Measurements from ENCODE around the gene ZEB1. TPM values are rescaled to one million over a fixed set of nuclear protein-coding genes. Genes with fewer than 3 reads are reported as not detected.

Gene ZEB1
- polyA plus RNA-seq (2013, experiment 1 of 2) = 31.6 TPM
- 33.1 TPM for polyA plus RNA-seq (2013, experiment 2 of 2)

- Histone ChIP-seq H3K4ac (ENCODE audit: low read length) (no peak within 1 kb of the TSS), H2AFZ (ENCODE audit: low read length) (peak within 1 kb of the TSS; percentile 97), H3K79me1 (ENCODE audit: low read depth, low read length) (peaks cover 7% of the 10 kb centered on the region), H3K27ac (replicated peaks; ENCODE audit: low read length) (peak within 1 kb of the TSS; percentile 94), H3K14ac (ENCODE audit: low read length) (peak within 1 kb of the TSS; percentile 87), H3K4me3 (ENCODE audit: low read length in 2 of 2) (peak within 1 kb of the TSS; percentile 78 to 100), H3K4me2 (ENCODE audit: insufficient read depth, low read length, poor library complexity, severe bottlenecking) (peak within 1 kb of the TSS; percentile 88), H2AK5ac (ENCODE audit: low read depth, low read length) (peak within 1 kb of the TSS; percentile 95), H3K9ac (ENCODE audit: low read depth, low read length, poor library complexity) (peak within 1 kb of the TSS; percentile 92), H2BK5ac (ENCODE audit: low read length) (peak within 1 kb of the TSS; percentile 94), H3K18ac (ENCODE audit: low read length) (peak within 1 kb of the TSS; percentile 99), H4K91ac (ENCODE audit: low read depth, low read length, poor library complexity) (no peak within 1 kb of the TSS), H3K36me3 (replicated peaks in 1 of 2; ENCODE audit: control insufficient read depth in 2 of 2, insufficient read depth in 2 of 2, low read length in 2 of 2) (no peaks in the 10 kb centered on the region), H4K8ac (ENCODE audit: low read depth, low read length) (no peak within 1 kb of the TSS), H2BK12ac (ENCODE audit: low read length) (peak within 1 kb of the TSS; percentile 80), H3K9me3 (replicated peaks in 1 of 2; ENCODE audit: control insufficient read depth in 2 of 2, insufficient read depth in 1 of 2, low read depth in 1 of 2, low read length in 2 of 2) (no peaks in the 10 kb centered on the region), H3K4me1 (ENCODE audit: control insufficient read depth in 2 of 2, insufficient read depth in 1 of 2, low read depth in 1 of 2, low read length in 2 of 2) (peaks cover 7 to 16% of the 10 kb centered on the region in 2 donors), H2BK15ac (ENCODE audit: low read length) (peak within 1 kb of the TSS; percentile 86), H3K23ac (ENCODE audit: low read depth, low read length, poor library complexity) (peak within 1 kb of the TSS; percentile 98), H3K27me3 (ENCODE audit: control insufficient read depth in 3 of 3, insufficient read depth in 3 of 3, low read depth in 1 of 3, low read length in 3 of 3) (no peaks in the 10 kb centered on the region), H2BK120ac (ENCODE audit: low read depth, low read length) (peak within 1 kb of the TSS; percentile 65)
- peak; percentile 91 for DNase-seq (ENCODE audit: low spot score)
- no CpG with 5 or more reads among the region's 71 CpGs for WGBS, 2 donors (ENCODE audit: extremely low coverage in 2 of 2, insufficient read length in 2 of 2, insufficient replicate concordance in 1 of 2)
Observed at GRCh38 chr10:31318854-31319601, at the start of gene ZEB1. ZEB1 (plus strand) TSS chr10:31319216; CDS start chr10:31319235, 19 bp downstream.

DNA sequence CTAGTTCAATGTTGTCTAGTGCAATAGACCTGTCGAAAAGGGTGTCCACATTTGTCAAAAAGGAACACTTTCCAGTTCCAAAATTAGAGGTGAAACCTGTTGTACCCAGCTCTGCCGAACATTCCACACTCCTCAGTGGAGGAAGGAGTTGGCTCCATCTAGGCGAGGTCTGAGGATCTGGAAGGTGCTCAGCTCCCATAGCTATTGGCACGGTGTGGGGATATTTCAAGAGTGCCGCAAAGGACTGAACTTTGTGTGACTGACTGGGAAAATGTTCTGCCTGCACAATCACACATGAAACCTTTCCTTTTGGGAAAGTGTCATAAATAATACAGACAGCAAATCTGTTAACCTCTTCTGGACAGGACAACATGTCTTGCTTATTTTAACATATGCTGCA lies 48.1 kb upstream of the ZEB1 start:
- no peak overlapping the region for H2BK120ac ChIP-seq (ENCODE audit: low read depth, low read length)
- H3K9me3 ChIP-seq (replicated peaks in 1 of 2; ENCODE audit: control insufficient read depth in 2 of 2, insufficient read depth in 1 of 2, low read depth in 1 of 2, low read length in 2 of 2) = peaks cover 2 to 10% of the 10 kb centered on the region in 2 donors
- no peak overlapping the region for H3K9ac ChIP-seq (ENCODE audit: low read depth, low read length, poor library complexity)
- no peak overlapping the region for H3K27ac ChIP-seq (replicated peaks; ENCODE audit: low read length)
- no peak overlapping the region for H3K23ac ChIP-seq (ENCODE audit: low read depth, low read length, poor library complexity)
- H3K36me3 ChIP-seq (replicated peaks in 1 of 2; ENCODE audit: control insufficient read depth in 2 of 2, insufficient read depth in 2 of 2, low read length in 2 of 2) = no peaks in the 10 kb centered on the region
- H2BK15ac ChIP-seq (ENCODE audit: low read length) = no peak overlapping the region
- H4K8ac ChIP-seq (ENCODE audit: low read depth, low read length) = no peak overlapping the region
- no peak overlapping the region for H2BK5ac ChIP-seq (ENCODE audit: low read length)
- no peak overlapping the region for H2AK5ac ChIP-seq (ENCODE audit: low read depth, low read length)
- no CpG with 5 or more reads among the region's 5 CpGs for WGBS, 2 donors (ENCODE audit: extremely low coverage in 2 of 2, insufficient read length in 2 of 2, insufficient replicate concordance in 1 of 2)
- no peaks in the 10 kb centered on the region for H3K27me3 ChIP-seq (ENCODE audit: control insufficient read depth in 3 of 3, insufficient read depth in 3 of 3, low read depth in 1 of 3, low read length in 3 of 3)
- no peaks in the 10 kb centered on the region for H3K79me1 ChIP-seq (ENCODE audit: low read depth, low read length)
- no peak overlapping the region for H3K14ac ChIP-seq (ENCODE audit: low read length)
- no peak overlapping the region for H3K4ac ChIP-seq (ENCODE audit: low read length)
- no peak for DNase-seq (ENCODE audit: low spot score)
- H2AFZ ChIP-seq (ENCODE audit: low read length) = no peak overlapping the region
- H4K91ac ChIP-seq (ENCODE audit: low read depth, low read length, poor library complexity) = no peak overlapping the region
- H2BK12ac ChIP-seq (ENCODE audit: low read length) = no peak overlapping the region
- no peak overlapping the region for H3K18ac ChIP-seq (ENCODE audit: low read length)
- H3K4me2 ChIP-seq (ENCODE audit: insufficient read depth, low read length, poor library complexity, severe bottlenecking) = no peak overlapping the region
- no peak overlapping the region for H3K4me3 ChIP-seq (ENCODE audit: low read length in 2 of 2)
- H3K4me1 ChIP-seq (ENCODE audit: control insufficient read depth in 2 of 2, insufficient read depth in 1 of 2, low read depth in 1 of 2, low read length in 2 of 2) = no peaks in the 10 kb centered on the region

DNA sequence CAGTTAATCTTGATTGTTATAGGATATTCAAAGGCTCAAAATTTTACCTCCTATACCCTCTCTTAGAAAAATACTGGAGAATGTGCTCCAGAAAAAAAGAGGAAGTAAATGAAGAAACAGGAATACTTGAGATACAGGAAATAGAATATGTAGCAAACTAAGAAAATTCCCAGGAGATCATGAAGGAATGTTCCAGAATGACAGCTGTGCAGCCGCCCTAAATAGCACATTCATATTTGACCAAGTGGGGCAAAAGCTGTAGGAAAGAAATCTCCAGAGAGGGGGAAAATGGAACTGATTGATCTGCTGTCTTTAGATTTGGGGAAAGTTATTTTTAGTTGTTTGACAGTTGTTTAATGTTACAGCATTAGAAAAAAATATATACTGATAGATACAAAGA lies 46.2 kb upstream of the ZEB1 start:
- H2BK15ac ChIP-seq (ENCODE audit: low read length) = no peak overlapping the region

GRCh38 chr10:31273789-31274188 lies 45.2 kb upstream of the ZEB1 start:
- Histone ChIP-seq H2AFZ (ENCODE audit: low read length) (no peak overlapping the region), H4K8ac (ENCODE audit: low read depth, low read length) (no peak overlapping the region), H3K9me3 (replicated peaks in 1 of 2; ENCODE audit: control insufficient read depth in 2 of 2, insufficient read depth in 1 of 2, low read depth in 1 of 2, low read length in 2 of 2) (peaks cover 2 to 10% of the 10 kb centered on the region in 2 donors), H3K4me1 (ENCODE audit: control insufficient read depth in 2 of 2, insufficient read depth in 1 of 2, low read depth in 1 of 2, low read length in 2 of 2) (no peaks in the 10 kb centered on the region), H3K4ac (ENCODE audit: low read length) (no peak overlapping the region), H3K27ac (replicated peaks; ENCODE audit: low read length) (no peak overlapping the region), H3K27me3 (ENCODE audit: control insufficient read depth in 3 of 3, insufficient read depth in 3 of 3, low read depth in 1 of 3, low read length in 3 of 3) (no peaks in the 10 kb centered on the region), H2BK5ac (ENCODE audit: low read length) (no peak overlapping the region), H2BK15ac (ENCODE audit: low read length) (no peak overlapping the region), H2BK120ac (ENCODE audit: low read depth, low read length) (no peak overlapping the region), H3K4me3 (ENCODE audit: low read length in 2 of 2) (no peak overlapping the region), H4K91ac (ENCODE audit: low read depth, low read length, poor library complexity) (no peak overlapping the region), H3K79me1 (ENCODE audit: low read depth, low read length) (no peaks in the 10 kb centered on the region), H3K18ac (ENCODE audit: low read length) (no peak overlapping the region), H3K14ac (ENCODE audit: low read length) (no peak overlapping the region), H3K23ac (ENCODE audit: low read depth, low read length, poor library complexity) (no peak overlapping the region), H2AK5ac (ENCODE audit: low read depth, low read length) (no peak overlapping the region), H3K9ac (ENCODE audit: low read depth, low read length, poor library complexity) (no peak overlapping the region), H3K36me3 (replicated peaks in 1 of 2; ENCODE audit: control insufficient read depth in 2 of 2, insufficient read depth in 2 of 2, low read length in 2 of 2) (no peaks in the 10 kb centered on the region), H2BK12ac (ENCODE audit: low read length) (no peak overlapping the region), H3K4me2 (ENCODE audit: insufficient read depth, low read length, poor library complexity, severe bottlenecking) (no peak overlapping the region)
- DNase-seq (ENCODE audit: low spot score) = no peak
- no CpG with 5 or more reads among the region's 2 CpGs for WGBS, 2 donors (ENCODE audit: extremely low coverage in 2 of 2, insufficient read length in 2 of 2, insufficient replicate concordance in 1 of 2)

More for the DNA sequence above, 46.2 kb upstream of the ZEB1 start:
- Histone ChIP-seq H3K4me3 (ENCODE audit: low read length in 2 of 2) (no peak overlapping the region), H3K27ac (replicated peaks; ENCODE audit: low read length) (no peak overlapping the region), H4K91ac (ENCODE audit: low read depth, low read length, poor library complexity) (no peak overlapping the region), H3K9ac (ENCODE audit: low read depth, low read length, poor library complexity) (no peak overlapping the region), H3K23ac (ENCODE audit: low read depth, low read length, poor library complexity) (no peak overlapping the region), H3K9me3 (replicated peaks in 1 of 2; ENCODE audit: control insufficient read depth in 2 of 2, insufficient read depth in 1 of 2, low read depth in 1 of 2, low read length in 2 of 2) (peaks cover 2 to 10% of the 10 kb centered on the region in 2 donors), H3K27me3 (ENCODE audit: control insufficient read depth in 3 of 3, insufficient read depth in 3 of 3, low read depth in 1 of 3, low read length in 3 of 3) (no peaks in the 10 kb centered on the region), H2AFZ (ENCODE audit: low read length) (no peak overlapping the region), H2AK5ac (ENCODE audit: low read depth, low read length) (no peak overlapping the region), H3K36me3 (replicated peaks in 1 of 2; ENCODE audit: control insufficient read depth in 2 of 2, insufficient read depth in 2 of 2, low read length in 2 of 2) (no peaks in the 10 kb centered on the region), H2BK12ac (ENCODE audit: low read length) (no peak overlapping the region), H3K79me1 (ENCODE audit: low read depth, low read length) (no peaks in the 10 kb centered on the region), H2BK5ac (ENCODE audit: low read length) (no peak overlapping the region), H3K4me1 (ENCODE audit: control insufficient read depth in 2 of 2, insufficient read depth in 1 of 2, low read depth in 1 of 2, low read length in 2 of 2) (no peaks in the 10 kb centered on the region), H3K4me2 (ENCODE audit: insufficient read depth, low read length, poor library complexity, severe bottlenecking) (no peak overlapping the region), H3K4ac (ENCODE audit: low read length) (no peak overlapping the region), H2BK120ac (ENCODE audit: low read depth, low read length) (no peak overlapping the region), H3K18ac (ENCODE audit: low read length) (no peak overlapping the region), H4K8ac (ENCODE audit: low read depth, low read length) (no peak overlapping the region), H3K14ac (ENCODE audit: low read length) (no peak overlapping the region)
- no peak for DNase-seq (ENCODE audit: low spot score)
- WGBS, 2 donors (ENCODE audit: extremely low coverage in 2 of 2, insufficient read length in 2 of 2, insufficient replicate concordance in 1 of 2) = no CpG with 5 or more reads among the region's 1 CpG
